Activated naive CD4-positive, alpha-beta T cell (primary cell): ENCODE data around the gene AOC1.

Source experiments
- DNase-seq, 4 experiments: peaks; one replicate each; lab custom pipeline; 2025; lab: John Stamatoyannopoulos, UW

Gene AOC1

DNA sequence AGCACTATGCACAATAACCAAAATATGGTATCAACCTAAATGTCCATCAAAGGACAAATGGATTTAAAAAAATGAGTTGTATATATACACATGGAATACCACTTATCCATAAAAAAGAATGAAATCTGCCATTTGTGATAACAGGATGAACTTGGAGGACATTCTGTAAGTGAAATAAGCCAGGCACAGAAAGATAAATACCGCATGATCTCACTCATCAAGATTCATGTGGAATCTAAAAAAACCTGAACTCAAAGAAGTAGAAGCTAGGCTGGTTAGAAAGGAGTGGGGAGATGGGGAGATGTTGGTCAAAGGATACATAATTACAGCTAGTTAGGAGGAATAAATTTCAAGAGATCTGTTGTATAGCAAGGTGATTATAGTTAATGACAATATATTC, 17.3 kb upstream of the AOC1 start:
- no peak for DNase-seq

DNA sequence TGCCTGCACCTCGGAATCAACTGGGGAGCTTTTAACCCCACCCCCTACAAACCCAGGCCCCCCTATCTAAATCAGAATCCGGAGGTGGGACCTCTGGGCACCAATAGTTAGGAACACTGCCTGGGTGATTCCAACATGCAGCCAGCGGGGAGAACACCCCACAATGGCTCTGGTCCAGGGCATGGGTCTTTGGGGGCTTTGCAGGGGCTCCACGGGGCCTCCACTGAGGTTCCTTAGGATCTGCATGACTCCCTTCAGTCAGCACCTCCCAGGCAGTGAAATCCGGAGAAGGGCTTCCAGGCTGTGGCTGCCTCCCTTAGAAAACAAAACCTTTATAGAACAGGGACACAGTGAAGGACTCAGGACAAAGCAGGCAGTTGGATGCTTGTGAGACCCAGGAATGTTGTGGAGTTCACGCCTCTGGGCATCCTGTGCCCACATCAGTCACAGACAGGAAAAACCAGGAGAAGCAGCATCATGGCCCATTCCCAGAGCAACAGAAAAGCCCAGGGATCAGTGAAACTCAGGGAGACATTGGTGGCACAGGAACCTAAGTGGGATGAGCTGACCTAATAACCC, 16.5 kb upstream of the AOC1 start:
- DNase-seq = no peak

DNA sequence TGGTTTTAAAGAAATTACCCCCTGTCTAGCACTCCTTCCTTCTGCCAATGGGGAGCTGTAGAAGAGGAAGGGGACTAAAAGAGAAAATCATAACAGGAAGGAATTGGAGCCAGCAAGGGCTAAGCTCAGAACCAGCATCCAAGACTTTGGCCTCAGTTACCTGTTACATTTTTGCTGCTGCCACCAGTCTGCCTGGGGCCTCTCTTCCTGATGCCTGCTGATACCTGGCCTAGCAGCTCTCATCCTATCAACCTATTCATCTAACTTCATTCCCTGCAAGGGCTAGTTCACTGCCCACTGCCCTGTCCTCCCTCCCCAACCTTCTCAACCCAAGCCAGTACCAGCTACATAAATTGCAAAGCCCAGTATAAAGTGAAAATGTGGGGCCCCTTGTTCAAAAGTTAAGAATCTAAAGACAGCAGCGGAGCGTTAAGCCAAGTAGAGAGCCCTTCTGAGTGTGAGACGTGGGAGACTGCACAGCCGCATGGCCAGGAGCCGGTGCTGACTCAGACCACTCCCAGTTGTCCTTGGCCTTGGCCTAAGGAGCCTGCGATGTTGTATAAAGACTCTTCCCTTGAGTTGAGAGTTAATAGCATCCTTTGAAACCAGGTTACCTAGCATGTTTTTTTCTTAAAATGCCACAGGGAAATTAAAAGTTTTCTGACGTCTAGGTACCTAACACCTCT, 13.2 kb upstream of the AOC1 start:
- no peak for DNase-seq

DNA sequence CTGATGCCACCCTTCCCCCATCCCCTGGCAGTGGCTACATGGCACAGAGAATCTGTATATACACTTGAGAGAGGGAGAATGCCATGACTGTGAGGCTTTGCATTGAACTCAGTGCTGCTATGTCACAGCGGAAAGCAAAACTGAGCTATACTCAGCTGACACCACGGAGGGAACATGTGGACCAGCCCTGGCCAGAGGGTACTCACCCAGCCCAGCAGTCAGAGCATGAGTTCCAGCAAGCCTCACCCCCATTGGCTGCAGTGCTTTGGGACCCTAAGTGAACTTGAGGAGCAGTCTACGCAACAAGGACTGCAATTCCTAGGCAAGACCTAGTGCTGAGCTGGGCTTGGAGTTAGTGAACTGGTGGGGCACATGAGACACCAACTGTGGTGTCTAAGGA, 10.3 kb upstream of the AOC1 start:
- no peak for DNase-seq

DNA sequence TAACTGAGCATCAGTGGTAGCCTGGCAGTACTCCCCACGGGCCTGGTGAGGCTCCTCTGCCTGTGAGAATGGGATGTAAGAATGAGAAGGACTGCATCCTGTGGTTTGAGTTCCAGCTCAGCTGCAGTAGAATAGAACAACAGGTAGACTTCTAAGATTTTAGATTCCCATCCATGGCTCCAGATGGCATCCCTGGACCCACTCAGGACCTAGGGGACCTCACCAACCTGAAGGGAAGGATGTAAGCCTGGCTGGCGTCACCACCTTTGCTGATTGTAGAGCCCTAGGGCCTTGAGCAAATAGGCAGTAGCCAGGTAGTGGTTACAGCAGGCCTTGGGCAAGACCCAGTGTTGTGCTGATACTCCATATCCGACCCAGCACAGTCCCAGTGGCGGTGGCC, 9.6 kb upstream of the AOC1 start:
- no peak for DNase-seq

DNA sequence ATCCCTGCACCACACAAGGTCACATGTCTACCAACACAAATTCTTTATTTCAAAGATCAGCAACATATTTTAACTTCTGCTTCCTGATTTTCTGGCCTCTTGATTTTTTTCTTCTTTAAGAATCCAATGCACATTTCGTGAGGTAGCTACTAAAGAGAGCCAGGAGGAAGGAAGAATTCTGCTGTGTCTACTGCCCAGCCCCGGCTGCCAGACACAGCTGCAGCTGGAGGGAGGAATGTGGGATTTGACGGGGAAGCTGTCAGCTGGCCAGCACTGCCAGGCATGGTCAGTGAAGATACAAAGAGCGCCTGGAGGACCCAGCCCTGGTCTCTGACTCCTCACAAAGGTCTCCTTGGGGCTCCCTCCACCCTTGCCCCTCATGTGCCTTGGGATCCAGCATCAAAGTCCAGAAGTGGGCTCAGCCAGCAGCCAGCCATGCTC, 6.9 kb upstream of the AOC1 start:
- DNase-seq = no peak

DNA sequence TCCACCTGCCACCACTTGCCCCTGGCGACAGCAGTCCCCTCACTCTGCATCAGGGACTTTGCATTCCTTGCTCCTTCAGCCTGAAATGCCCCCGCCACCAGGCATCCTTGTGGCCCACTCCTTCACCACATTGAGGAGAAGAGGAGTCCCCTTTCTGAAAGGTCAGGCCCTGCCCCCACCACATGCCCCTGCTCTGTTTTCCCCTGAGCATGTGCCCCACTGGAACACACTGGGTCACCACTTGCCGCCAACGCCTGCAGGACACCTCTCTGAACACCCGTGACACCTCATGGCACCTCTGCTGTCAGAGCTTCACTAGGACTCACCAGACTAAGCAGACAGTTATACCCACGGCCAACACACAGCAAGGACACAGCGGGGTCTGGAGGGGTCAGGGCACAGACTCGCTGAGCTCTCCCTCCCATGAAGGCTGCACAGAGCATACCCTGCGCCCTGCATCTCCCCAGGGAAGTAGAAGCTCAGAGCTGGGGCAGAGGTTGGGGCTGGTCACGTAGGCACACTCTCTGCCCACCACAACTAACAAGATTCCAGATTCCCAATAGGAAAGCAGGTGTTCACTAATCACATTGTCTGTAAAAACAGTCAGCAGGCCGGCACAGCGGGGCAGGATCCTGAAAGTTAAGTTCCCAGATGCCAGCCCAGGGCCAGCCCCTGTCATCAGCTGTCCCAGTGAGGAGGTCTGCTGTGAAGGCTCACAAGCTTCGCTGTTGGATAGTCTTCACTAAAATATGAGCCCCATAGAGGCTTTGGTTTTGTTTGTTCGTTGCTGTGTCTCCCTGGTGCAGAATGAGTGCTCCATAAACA, 5.8 kb upstream of the AOC1 start:
- DNase-seq = no peak

DNA sequence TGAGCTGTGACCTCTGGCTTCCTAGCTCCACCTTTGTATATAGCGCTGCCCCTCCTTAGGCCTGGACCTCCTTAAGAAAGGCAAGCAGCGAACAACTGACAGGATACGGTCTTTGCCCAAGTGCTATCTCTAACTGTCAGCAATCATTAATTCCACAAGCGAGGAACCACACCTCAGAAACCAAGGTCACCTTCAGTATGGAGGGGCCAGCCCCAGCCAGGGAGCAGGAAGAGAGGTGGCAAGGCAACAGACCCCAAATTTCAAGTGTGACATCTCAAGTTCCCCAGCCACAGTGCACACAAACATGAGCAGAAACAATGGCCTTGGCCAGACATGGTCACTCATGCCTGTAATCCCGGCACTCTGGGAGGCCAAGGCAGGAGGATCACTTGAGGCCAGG, 4.8 kb upstream of the AOC1 start:
- DNase-seq = no peak

DNA sequence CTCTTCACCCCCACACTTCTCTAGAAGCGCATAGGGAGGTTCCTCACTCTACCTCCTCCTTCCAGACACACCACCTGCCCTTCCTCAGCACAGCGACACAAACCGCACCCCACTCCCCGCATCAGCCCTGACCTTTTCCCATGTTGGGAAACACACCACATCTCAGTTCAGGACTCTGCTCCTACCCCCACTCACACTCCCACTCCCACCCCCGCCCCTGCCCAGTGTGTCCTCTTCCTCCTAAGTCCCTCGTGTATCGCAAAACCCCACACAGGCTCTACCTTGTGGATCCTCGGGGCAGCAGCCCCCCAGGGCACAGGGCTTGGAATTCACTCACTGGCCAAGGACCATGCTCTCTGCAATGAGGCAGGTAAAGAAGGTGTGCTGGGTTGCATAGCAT, 4.2 kb upstream of the AOC1 start:
- DNase-seq = no peak

DNA sequence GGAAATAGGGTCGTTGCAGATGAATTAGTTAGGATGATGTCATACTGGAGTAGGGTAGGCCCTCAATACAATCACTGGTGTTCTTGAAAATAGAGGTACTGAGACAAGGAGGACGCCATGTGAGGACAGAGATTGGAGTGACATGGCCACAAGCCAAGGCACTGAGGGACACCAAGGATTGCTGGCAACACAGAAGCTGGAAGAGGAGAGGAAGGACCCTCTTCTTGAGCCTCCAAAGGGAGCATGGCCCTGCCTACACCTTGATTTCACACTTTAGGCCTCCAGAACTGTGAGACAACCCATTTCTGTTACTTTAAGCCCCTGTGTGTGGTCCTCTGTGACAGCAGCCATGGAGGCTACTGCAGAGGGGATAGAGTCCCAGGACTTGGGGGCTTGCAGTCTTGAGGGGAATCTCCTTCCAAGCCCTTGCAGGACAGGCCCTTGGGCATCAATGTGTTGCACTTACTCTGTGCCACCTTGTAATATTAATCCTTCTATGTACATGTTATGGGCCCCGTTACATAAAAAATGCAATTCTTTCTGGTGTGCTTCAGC, 3.7 kb upstream of the AOC1 start:
- no peak for DNase-seq

DNA sequence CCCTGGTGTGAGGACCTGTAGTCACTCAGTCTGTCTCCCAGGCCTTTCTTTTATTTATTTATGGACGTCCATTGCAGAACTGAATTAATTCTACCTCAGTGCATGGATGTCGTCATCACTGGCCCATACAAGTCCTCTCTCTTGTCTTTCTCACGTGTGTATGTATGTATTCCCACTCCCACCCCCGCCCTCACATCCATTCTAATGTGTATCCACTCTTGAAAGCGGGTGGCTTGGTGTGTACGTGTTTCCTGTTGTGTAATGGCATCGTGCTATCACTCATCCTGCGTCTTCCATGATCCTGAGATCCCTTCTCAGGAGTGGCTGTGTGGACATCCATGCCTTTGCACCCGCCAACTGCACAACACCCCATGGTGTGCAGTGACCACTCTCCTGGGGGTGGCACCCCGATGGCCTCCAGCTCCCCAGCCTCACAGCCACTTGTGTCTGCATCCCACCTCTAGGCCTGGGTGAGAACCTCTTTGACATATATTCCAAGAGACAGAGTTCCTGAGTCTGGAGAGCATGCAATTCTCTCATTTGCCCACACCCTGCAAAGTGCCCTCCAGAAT, 3.0 kb upstream of the AOC1 start:
- no peak for DNase-seq

DNA sequence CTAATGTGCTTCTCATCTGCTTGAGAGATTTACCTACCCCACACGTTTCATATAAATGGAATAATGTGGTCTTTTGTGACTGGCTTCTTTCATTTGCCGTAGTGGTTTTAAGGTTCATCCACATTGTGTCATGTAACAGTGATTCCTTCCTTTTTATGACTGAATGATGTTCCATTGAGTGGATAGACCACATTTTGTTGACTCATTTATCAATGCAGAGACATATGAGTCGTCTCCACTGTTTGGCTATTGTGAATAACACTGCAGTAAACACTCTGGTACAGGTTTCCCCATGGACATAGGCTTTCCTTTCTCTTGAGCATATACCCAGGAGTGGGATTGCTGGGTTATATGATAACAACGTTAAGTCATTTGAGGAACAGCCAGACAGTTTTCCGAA, 2.0 kb upstream of the AOC1 start:
- no peak for DNase-seq

DNA sequence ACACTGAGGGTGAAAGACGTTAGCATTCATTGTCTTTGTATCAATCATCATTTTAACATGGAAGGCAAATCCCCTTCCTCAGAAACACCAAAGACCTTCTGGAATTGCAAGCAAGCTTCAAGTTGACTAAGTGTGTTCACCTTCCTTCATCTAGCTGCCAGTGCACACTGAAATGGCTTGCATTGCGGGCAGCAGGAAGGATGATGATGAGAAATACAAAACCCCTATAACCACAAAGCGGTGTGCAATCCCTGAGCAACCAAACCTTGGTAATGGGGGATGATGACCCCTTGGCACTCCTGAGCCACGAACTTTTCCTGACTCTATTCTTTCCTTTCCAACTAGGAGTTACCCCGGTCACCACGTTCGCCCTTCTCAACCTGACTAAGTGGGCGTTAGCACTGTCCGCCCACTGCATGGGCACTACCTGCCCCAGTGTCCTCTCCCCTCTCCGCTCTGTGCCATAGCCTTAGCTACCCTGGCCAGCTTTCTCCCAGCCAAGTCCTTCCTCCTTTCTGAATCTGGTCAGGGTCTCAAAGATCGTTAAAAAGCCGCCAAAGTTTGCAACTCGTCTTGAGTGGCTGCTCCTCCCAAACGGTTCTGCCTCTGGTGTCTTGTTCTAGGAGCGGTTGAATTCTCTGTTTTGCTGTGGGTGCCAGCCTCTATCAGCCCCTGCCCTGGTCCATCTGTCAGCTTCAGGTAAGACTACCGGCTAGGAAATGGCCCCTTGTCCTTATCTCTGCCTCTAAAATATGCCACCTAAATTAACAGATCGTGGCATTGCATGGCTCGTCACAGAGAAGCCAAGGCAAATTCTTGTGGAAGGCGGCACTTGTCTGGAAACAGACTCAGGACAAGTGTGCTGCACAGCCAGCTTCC, 586 bp upstream of the AOC1 start:
- no peak for DNase-seq

DNA sequence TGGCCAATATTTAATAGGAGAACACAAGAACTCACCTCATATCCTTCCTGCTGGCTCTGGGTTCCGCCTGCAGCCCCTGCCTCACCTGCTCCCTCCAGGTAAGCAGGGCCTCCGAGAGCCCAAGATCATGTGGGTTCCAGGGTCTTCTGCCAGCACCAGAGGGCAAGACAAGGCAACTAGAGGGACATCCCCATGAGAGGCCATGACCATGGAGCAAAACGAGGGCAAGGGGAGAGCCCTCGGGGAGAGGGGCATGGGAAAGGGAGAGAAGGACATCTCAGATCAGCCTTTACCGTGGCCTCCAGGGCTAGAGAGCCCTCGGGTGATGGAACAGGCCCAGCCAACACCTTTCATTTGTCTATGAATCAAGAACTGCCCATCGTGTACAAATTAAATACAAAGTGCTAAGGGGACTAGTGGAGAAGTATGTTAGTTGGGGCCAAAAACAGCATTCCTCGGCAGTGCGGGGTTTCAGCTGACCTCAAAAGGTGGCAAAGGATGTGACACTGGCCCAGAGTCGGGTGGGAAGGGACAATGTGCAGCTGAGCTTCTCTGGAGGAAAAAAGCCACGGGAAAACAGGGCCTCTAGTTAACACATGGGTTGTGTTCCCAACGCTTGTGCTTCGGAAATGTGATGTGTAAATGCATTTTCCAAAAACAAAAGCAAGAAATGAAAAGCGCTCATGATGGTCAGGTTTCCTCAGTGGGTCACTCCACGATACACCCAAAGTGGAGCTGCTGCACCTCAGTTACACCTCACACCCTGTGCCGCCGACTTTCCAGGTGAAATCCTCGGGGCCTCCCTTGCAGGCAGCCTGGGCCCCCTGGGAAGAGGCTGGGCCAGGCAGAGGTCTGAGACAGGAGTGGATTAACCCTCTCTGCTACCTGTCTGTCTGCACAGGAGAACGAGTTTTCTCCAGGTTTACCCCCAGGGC, 2.0 kb downstream of the AOC1 start:
- no peak for DNase-seq

DNA sequence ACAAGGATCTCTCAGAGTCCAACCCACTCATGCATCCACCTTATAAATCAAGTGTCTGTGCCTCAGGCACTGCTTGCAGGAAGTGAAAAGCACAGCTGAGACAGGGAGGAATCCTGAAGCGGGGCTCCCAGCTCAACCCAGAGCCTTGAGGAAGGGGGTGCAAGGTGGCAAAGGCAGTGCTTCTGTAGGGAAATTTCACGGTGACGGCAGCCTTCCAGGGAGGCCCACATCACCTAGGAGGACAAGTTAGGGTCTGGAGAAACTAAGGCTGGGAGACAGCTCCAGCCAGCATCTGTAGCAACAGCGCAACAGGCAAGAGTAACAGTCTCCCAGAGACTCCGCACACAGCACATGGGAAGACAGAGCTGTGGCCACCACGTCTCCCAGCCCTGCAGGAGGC, 2.7 kb downstream of the AOC1 start:
- no peak for DNase-seq

DNA sequence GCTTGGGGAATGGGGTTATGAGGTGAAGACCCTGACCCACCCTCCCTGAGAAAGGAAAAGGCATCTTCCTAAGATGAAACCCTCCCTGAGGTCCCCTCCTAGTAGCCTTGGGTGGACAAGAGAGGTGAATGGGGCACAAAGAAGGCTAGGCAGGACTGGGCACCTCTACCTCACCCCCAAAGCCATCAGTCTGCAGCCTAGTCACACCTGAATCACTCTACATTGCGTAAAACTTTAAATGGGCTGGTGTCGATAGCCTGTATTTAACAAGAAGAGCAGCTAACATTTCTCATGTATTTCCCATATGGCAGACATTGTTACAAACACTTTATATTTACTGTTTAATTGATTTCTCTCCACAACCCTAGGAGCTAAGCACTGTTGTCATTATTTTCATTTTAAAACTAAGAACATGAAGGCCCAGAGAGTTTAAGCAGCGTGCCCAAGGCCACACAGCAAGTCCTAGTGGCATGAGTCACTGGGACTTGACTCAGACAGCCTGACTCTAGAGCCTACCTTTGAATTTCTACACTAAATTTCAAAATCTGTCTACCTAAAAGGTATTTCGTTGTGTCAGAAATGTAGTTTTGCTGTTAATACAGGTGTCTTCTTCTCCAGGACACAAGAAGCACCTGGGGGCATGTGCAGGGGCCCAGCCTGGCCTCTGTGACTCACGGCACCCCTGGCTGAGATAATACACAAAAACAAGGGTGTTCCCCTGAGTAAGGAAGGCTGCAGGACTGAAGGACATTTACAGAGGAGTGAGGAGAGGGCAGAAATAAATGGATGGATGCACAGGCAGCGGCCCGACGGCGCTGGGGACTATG, 3.4 kb downstream of the AOC1 start:
- DNase-seq = no peak

DNA sequence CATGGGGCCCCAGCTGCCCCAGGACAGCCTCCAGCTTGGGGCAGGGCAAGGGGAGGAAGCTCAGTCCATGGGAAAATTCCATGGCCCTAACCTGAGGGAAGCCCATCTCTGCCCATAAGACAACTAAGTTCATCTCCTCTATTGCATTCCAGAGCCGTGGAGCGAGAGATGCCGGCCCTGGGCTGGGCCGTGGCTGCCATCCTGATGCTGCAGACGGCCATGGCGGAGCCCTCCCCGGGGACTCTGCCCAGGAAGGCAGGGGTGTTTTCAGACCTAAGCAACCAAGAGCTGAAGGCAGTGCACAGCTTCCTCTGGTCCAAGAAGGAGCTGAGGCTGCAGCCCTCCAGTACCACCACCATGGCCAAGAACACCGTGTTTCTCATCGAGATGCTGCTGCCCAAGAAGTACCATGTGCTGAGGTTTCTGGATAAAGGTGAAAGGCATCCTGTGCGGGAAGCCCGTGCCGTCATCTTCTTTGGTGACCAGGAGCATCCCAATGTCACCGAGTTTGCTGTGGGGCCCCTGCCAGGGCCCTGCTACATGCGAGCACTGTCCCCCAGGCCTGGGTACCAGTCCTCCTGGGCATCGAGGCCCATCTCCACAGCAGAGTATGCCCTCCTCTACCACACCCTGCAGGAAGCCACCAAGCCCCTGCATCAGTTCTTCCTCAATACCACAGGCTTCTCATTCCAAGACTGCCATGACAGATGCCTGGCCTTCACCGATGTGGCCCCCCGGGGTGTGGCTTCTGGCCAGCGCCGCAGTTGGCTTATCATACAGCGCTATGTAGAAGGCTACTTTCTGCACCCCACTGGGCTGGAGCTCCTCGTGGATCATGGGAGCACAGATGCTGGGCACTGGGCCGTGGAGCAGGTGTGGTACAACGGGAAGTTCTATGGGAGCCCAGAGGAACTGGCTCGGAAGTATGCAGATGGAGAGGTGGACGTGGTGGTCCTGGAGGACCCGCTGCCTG, 4.3 kb downstream of the AOC1 start:
- DNase-seq = no peak

DNA sequence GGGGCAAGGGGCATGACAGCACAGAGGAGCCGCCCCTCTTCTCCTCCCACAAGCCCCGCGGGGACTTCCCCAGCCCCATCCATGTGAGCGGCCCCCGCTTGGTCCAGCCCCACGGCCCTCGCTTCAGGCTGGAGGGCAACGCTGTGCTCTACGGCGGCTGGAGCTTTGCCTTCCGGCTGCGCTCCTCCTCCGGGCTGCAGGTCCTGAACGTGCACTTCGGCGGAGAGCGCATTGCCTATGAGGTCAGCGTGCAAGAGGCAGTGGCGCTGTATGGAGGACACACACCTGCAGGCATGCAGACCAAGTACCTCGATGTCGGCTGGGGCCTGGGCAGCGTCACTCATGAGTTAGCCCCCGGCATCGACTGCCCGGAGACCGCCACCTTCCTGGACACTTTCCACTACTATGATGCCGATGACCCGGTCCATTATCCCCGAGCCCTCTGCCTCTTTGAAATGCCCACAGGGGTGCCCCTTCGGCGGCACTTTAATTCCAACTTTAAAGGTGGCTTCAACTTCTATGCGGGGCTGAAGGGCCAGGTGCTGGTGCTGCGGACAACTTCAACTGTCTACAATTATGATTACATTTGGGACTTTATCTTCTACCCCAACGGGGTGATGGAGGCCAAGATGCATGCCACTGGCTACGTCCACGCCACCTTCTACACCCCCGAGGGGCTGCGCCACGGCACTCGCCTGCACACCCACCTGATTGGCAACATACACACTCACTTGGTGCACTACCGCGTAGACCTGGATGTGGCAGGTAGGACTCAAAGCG, 5.1 kb downstream of the AOC1 start:
- DNase-seq = no peak
